Measurements from ENCODE around the gene TBC1D7.

- no peak for TF ChIP-seq POLR2AphosphoS5 (IDR thresholded peaks at IDR 0.05)
- no peak for TF ChIP-seq CTCF (IDR thresholded peaks at IDR 0.05)
Observed at GRCh38 chr6:13289789-13290318, 38.5 kb downstream of the TBC1D7 start.

All from esophagus muscularis mucosa (tissue), 3 donors.